ENCODE data around the gene BSND. TPM values are rescaled to one million over a fixed set of nuclear protein-coding genes. Genes with fewer than 3 reads are reported as not detected.

BSND gene
- polyA plus RNA-seq, 1 of the 3 experiments (the other 2 are of a cell fraction), result not detected

GRCh38 chr1:54995835-54996234 lies 2.9 kb upstream of the BSND start:
- Histone ChIP-seq H3K27ac (ENCODE audit: low read depth in 2 of 2, low read length in 1 of 2) (no peak overlapping the region), H2AFZ (ENCODE audit: low read depth) (no peak overlapping the region), H3K79me2 (ENCODE audit: insufficient read depth) (no peaks in the 10 kb centered on the region), H3K27me3 (ENCODE audit: insufficient read depth) (no peaks in the 10 kb centered on the region; the same call in 1 of the 2 replicates), H3K4me3 (ENCODE audit: low read depth in 2 of 2, low read length in 1 of 2) (no peak overlapping the region), H3K4me1 (ENCODE audit: control insufficient read depth in 1 of 2, insufficient read depth in 2 of 2, low read depth in 1 of 2, low read length in 1 of 2) (peaks cover 0 to 3% of the 10 kb centered on the region in 2 experiments; a peak in 1 of 4 replicates), H3K9me3 (no peaks in the 10 kb centered on the region), H3K9me2 (no peaks in the 10 kb centered on the region), H3K4me2 (no peak overlapping the region), H3K36me3 (replicated peaks in 1 of 2; ENCODE audit: control insufficient read depth in 1 of 2, insufficient read depth in 2 of 2, low read length in 1 of 2) (no peaks in the 10 kb centered on the region), H4K20me1 (ENCODE audit: insufficient read depth) (no peaks in the 10 kb centered on the region), H3F3A (replicated peaks; ENCODE audit: insufficient read depth) (no peaks in the 10 kb centered on the region), H3K9ac (no peak overlapping the region)
- WGBS (ENCODE audit: low lambda C conversion rate), result 59% methylated on average over 7 of the region's 9 CpGs
- CTCF ChIA-PET, result interaction anchor here (0.7 to 10.9 kb wide), 28 partner anchors 10 to 281 kb away, joined by 3 to 302 read pairs (median 7); partner anchors contain the start of gene TMEM61
- TF ChIP-seq CHD2 (IDR thresholded peaks at IDR 0.05; ENCODE audit: low read length, partially characterized antibody) (no peak), REST (IDR thresholded peaks at IDR 0.05; ENCODE audit: low read depth, low read length) (no peak), MXI1 (IDR thresholded peaks at IDR 0.05; ENCODE audit: low read depth, low read length) (no peak), RFX5 (IDR thresholded peaks at IDR 0.05; ENCODE audit: low read length) (no peak), PBX3 (IDR thresholded peaks at IDR 0.05) (no peak), RAD21 (IDR thresholded peaks at IDR 0.05; ENCODE audit: low read length) (no peak), TAF1 (IDR thresholded peaks at IDR 0.05; ENCODE audit: borderline replicate concordance, low read depth, low read length) (no peak), IRF3 (IDR thresholded peaks at IDR 0.05; ENCODE audit: low read depth, low read length) (no peak), TCF12 (IDR thresholded peaks at IDR 0.05) (no peak), EP300 (IDR thresholded peaks at IDR 0.05; ENCODE audit: borderline replicate concordance in 1 of 2, low read depth in 1 of 2, low read length in 1 of 2) (no peak), FOXJ3 (CRISPR knock-in tag; IDR thresholded peaks at IDR 0.05) (no peak), ZBTB33 (IDR thresholded peaks at IDR 0.05; ENCODE audit: borderline replicate concordance, low read depth) (no peak), NFIC (IDR thresholded peaks at IDR 0.05; ENCODE audit: borderline replicate concordance) (no peak), ELF1 (IDR thresholded peaks at IDR 0.05) (no peak), NRF1 (IDR thresholded peaks at IDR 0.05; ENCODE audit: low read depth, low read length) (no peak)
- POLR2A ChIA-PET, result interaction anchor here (0.8 to 1.1 kb wide), 2 partner anchors 8 to 51 kb away, joined by 3 read pairs; no protein-coding TSS in a partner anchor
- DNase-seq, result no peak
